H1 (cell line): Measurements from ENCODE around the gene TBC1D22A. TPM values are rescaled to one million over a fixed set of nuclear protein-coding genes. Genes with fewer than 3 reads are reported as not detected.

ENCODE experiments used
- CTCF ChIA-PET: fragments of 300-600 bp; sonication (Branson Sonifier 250); formaldehyde crosslinking; loops from one replicate; lab custom pipeline; 2021; ENCODE audit not compliant: partially characterized antibody; lab: Charles Lee
- POLR2A ChIA-PET: fragments of 300-600 bp; sonication (Branson Sonifier 250); formaldehyde crosslinking; loops from one replicate; lab custom pipeline; 2021; ENCODE audit warnings: inconsistent platforms; ENCODE audit not compliant: partially characterized antibody; lab: Charles Lee
- DNase-seq, 2 experiments: peaks; one replicate each; pipeline versions ENCODE4 v3.0.0 to v3.0.0-alpha.2; 2010 to 2022; ENCODE audit warnings: low spot score in 2 of 2, low read depth in 1 of 2, mixed read lengths in 1 of 2
- FAIRE-seq: peaks from 2 replicates; lab custom pipeline; 2011; peaks lifted over from hg19 to GRCh38; lab: Jason Lieb, UNC
- H2AFZ ChIP-seq: 2 replicates; pipeline ENCODE4 v1.8.1; 2012; ENCODE audit warnings: low read length, inconsistent platforms
- H2AK5ac ChIP-seq: 2 replicates; pipeline ENCODE4 v1.6.1; 2013; ENCODE audit warnings: low read depth, low read length
- H2BK120ac ChIP-seq: replicated peaks from 2 replicates; pipeline ENCODE3; 2013; ENCODE audit warnings: low read depth, low read length, inconsistent platforms
- H2BK12ac ChIP-seq: 2 replicates; pipeline ENCODE4 v1.6.1; 2013; ENCODE audit warnings: low read depth, low read length
- H2BK15ac ChIP-seq: 2 replicates; pipeline ENCODE4 v1.6.1; 2013; ENCODE audit warnings: low read length
- H2BK20ac ChIP-seq: 2 replicates; pipeline ENCODE4 v1.6.1; 2013; ENCODE audit warnings: low read length
- H2BK5ac ChIP-seq: 2 replicates; pipeline ENCODE4 v1.6.1; 2013; ENCODE audit warnings: low read depth, low read length
- H3K14ac ChIP-seq: 2 replicates; pipeline ENCODE4 v1.6.1; 2013; ENCODE audit warnings: inconsistent platforms; ENCODE audit not compliant: insufficient read length
- H3K18ac ChIP-seq: 2 replicates; pipeline ENCODE4 v1.6.1; 2013; ENCODE audit warnings: low read length; ENCODE audit errors: extremely low read depth
- H3K23ac ChIP-seq: 2 replicates; pipeline ENCODE4 v1.6.1; 2013; ENCODE audit warnings: inconsistent platforms; ENCODE audit not compliant: insufficient read length
- H3K23me2 ChIP-seq: 2 replicates; pipeline ENCODE4 v1.6.1; 2013; ENCODE audit warnings: low read depth, low read length
- H3K27ac ChIP-seq: 2 replicates; pipeline ENCODE4 v1.6.1; 2011; ENCODE audit warnings: low read depth, low read length, inconsistent platforms
- H3K27me3 ChIP-seq, 4 experiments: replicated peaks in 1 of 4; 1 replicate in 1 of 4; 2 replicates in 3 of 4; pipeline versions ENCODE4 v1.6.1 to v1.8.1; 2011 to 2013; ENCODE audit warnings: low read length in 3 of 4, mild to moderate bottlenecking in 3 of 4, inconsistent platforms in 2 of 4, mixed read lengths in 2 of 4, moderate library complexity in 1 of 4; ENCODE audit not compliant: control insufficient read depth in 3 of 4, insufficient read depth in 3 of 4; ENCODE audit errors: extremely low read depth in 1 of 4
- H3K36me3 ChIP-seq, 4 experiments: 2 replicates each; pipeline versions ENCODE4 v1.6.1 to v1.8.1; 2011 to 2013; ENCODE audit warnings: mild to moderate bottlenecking in 4 of 4, low read length in 3 of 4, moderate library complexity in 2 of 4, control low read depth in 1 of 4, inconsistent platforms in 1 of 4; ENCODE audit not compliant: insufficient read depth in 4 of 4, control insufficient read depth in 2 of 4
- H3K4ac ChIP-seq: replicated peaks from 2 replicates; pipeline ENCODE3; 2013; ENCODE audit warnings: low read length, low read depth, mixed read lengths, inconsistent platforms; ENCODE audit not compliant: insufficient read length
- H3K4me1 ChIP-seq, 4 experiments: replicated peaks in 1 of 4; 1 replicate in 1 of 4; 2 replicates in 3 of 4; pipeline versions ENCODE4 v1.6.1 to v1.8.1; 2011 to 2013; ENCODE audit warnings: low read length in 3 of 4, inconsistent platforms in 2 of 4, mixed read lengths in 1 of 4; ENCODE audit not compliant: insufficient read depth in 4 of 4, control insufficient read depth in 3 of 4
- H3K4me2 ChIP-seq, 2 experiments: 2 replicates each; pipeline versions ENCODE4 v1.6.1 to v1.8.1; 2011 to 2013; ENCODE audit warnings: low read depth in 2 of 2, low read length in 2 of 2, control low read depth in 1 of 2, inconsistent platforms in 1 of 2, mild to moderate bottlenecking in 1 of 2; ENCODE audit not compliant: insufficient read depth in 1 of 2
- H3K4me3 ChIP-seq, 4 experiments: fragments of 200-600, 300-600 bp in 1 of 4; sonication (generic), shearing (Covaris generic), sonication (Bioruptor Twin) in 1 of 4; 2 replicates each; pipeline versions ENCODE4 v1.5.1 to v1.8.1; 2011 to 2016; ENCODE audit warnings: low read length in 4 of 4, low read depth in 3 of 4, control low read depth in 2 of 4, inconsistent platforms in 2 of 4, mild to moderate bottlenecking in 2 of 4, mixed read lengths in 1 of 4, moderate library complexity in 1 of 4; ENCODE audit not compliant: insufficient read depth in 2 of 4; ENCODE audit errors: extremely low read depth in 1 of 4
- H3K56ac ChIP-seq: replicated peaks from 2 replicates; pipeline ENCODE3; 2013; ENCODE audit warnings: low read depth, mild to moderate bottlenecking, mixed read lengths, low read length, inconsistent platforms; ENCODE audit not compliant: insufficient read length
- H3K79me1 ChIP-seq: 2 replicates; pipeline ENCODE4 v1.6.1; 2013; ENCODE audit warnings: low read depth, low read length, control low read depth
- H3K79me2 ChIP-seq, 2 experiments: 2 replicates each; pipeline versions ENCODE4 v1.6.1 to v1.8.1; 2012 to 2013; ENCODE audit warnings: low read length in 2 of 2, mild to moderate bottlenecking in 2 of 2, inconsistent platforms in 1 of 2; ENCODE audit not compliant: insufficient read depth in 2 of 2, control insufficient read depth in 1 of 2
- H3K9ac ChIP-seq, 4 experiments: replicated peaks in 1 of 4; 1 replicate in 1 of 4; 2 replicates in 3 of 4; pipeline versions ENCODE4 v1.6.1 to v1.8.1; 2011 to 2013; ENCODE audit warnings: low read depth in 3 of 4, low read length in 3 of 4, control low read depth in 2 of 4, mild to moderate bottlenecking in 2 of 4, moderate library complexity in 2 of 4, inconsistent platforms in 1 of 4; ENCODE audit errors: extremely low read depth in 1 of 4
- H3K9me3 ChIP-seq, 2 experiments: 2 replicates each; pipeline versions ENCODE4 v1.6.1 to v1.8.1; 2012 to 2013; ENCODE audit warnings: mild to moderate bottlenecking in 2 of 2, moderate library complexity in 2 of 2, control low read depth in 1 of 2, inconsistent platforms in 1 of 2, low read depth in 1 of 2, low read length in 1 of 2, mixed read lengths in 1 of 2; ENCODE audit not compliant: insufficient read depth in 2 of 2
- H4K20me1 ChIP-seq, 2 experiments: replicated peaks in 1 of 2; 2 replicates each; pipeline versions ENCODE3 to v1.8.1; 2011 to 2013; ENCODE audit warnings: inconsistent platforms in 2 of 2, low read length in 2 of 2, mild to moderate bottlenecking in 1 of 2; ENCODE audit not compliant: insufficient read depth in 2 of 2, control insufficient read depth in 1 of 2
- H4K5ac ChIP-seq: 2 replicates; pipeline ENCODE4 v1.6.1; 2013; ENCODE audit warnings: low read length, low read depth, mixed read lengths, inconsistent platforms; ENCODE audit not compliant: insufficient read length
- H4K8ac ChIP-seq: 2 replicates; pipeline ENCODE4 v1.8.0; 2013; ENCODE audit warnings: mild to moderate bottlenecking, moderate library complexity, low read length, inconsistent platforms; ENCODE audit not compliant: insufficient read depth; ENCODE audit errors: extremely low read depth
- H4K91ac ChIP-seq: replicated peaks from 2 replicates; pipeline ENCODE3; 2013; ENCODE audit warnings: low read length, mixed read lengths, inconsistent platforms; ENCODE audit not compliant: insufficient read length
- EZH2 ChIP-seq: fragments of 200-600 bp; sonication (generic); IDR thresholded peaks from 2 replicates; pipeline ENCODE4 v1.7.1; 2012; ENCODE audit warnings: low read depth, mild to moderate bottlenecking, moderate library complexity, low read length, inconsistent platforms; ENCODE audit not compliant: severe bottlenecking
- FOSL1 ChIP-seq: IDR thresholded peaks from 2 replicates; pipeline ENCODE4 v1.6.1; 2011; ENCODE audit warnings: mild to moderate bottlenecking, low read depth, low read length, moderate library complexity; ENCODE audit not compliant: insufficient read depth
- GTF2F1 ChIP-seq: IDR thresholded peaks from 2 replicates; pipeline ENCODE4 v1.6.1; 2012; ENCODE audit warnings: low read depth, low read length, improper control_type of control experiment, borderline replicate concordance
- HDAC2 ChIP-seq, 2 experiments: fragments of 300-600 bp in 1 of 2; sonication (generic) in 1 of 2; IDR thresholded peaks; 2 replicates each; pipeline ENCODE4 v1.6.1; 2011 to 2012; ENCODE audit warnings: low read depth in 2 of 2, low read length in 2 of 2, mild to moderate bottlenecking in 2 of 2, moderate library complexity in 2 of 2, borderline replicate concordance in 1 of 2, inconsistent platforms in 1 of 2
- NRF1 ChIP-seq: IDR thresholded peaks from 2 replicates; pipeline ENCODE4 v1.6.1; 2011; ENCODE audit warnings: mild to moderate bottlenecking, low read depth, low read length, improper control_type of control experiment
- RBBP5 ChIP-seq: IDR thresholded peaks from 2 replicates; pipeline ENCODE4 v1.7.1; 2012; ENCODE audit warnings: low read depth, mild to moderate bottlenecking, inconsistent platforms, low read length, moderate library complexity, borderline replicate concordance
- RNF2 ChIP-seq: fragments of 200-900, 300-1000 bp; sonication (generic); IDR thresholded peaks from 2 replicates; pipeline ENCODE4 v1.7.1; 2016; ENCODE audit warnings: borderline replicate concordance, low read depth, mild to moderate bottlenecking, antibody characterized with exemption, low read length; ENCODE audit not compliant: poor library complexity, severe bottlenecking; ENCODE audit errors: missing control alignments
- SAP30 ChIP-seq: fragments of 300-600 bp; sonication (generic); IDR thresholded peaks from 2 replicates; pipeline ENCODE4 v1.7.1; 2012; ENCODE audit warnings: low read length, moderate library complexity, mild to moderate bottlenecking, inconsistent platforms; ENCODE audit not compliant: insufficient read depth, insufficient replicate concordance
- SP2 ChIP-seq: IDR thresholded peaks from 2 replicates; pipeline ENCODE4 v1.6.1; 2012; ENCODE audit warnings: mild to moderate bottlenecking, low read length, inconsistent platforms
- YY1 ChIP-seq: IDR thresholded peaks from 2 replicates; pipeline ENCODE4 v1.6.1; 2011; ENCODE audit warnings: low read depth, mild to moderate bottlenecking, low read length
- WGBS, 2 experiments: shearing (Covaris generic) in 1 of 2; methylation state at CpG; one replicate each; pipeline versions ENCODE4 v1.1.6 to v1.1.7; 2013 to 2015; ENCODE audit warnings: low lambda C conversion rate in 2 of 2, mixed read lengths in 2 of 2, inconsistent platforms in 1 of 2, low coverage in 1 of 2, missing lambda C conversion rate in 1 of 2; ENCODE audit not compliant: insufficient replicate concordance in 2 of 2, insufficient coverage in 1 of 2, insufficient read length in 1 of 2; ENCODE audit errors: extremely low coverage in 1 of 2, missing lambda C conversion rate in 1 of 2; 5-methylcytosine and 5-hydroxymethylcytosine counted together
- polyA plus RNA-seq, 7 experiments: library from polyadenylated mRNA; depleted of rRNA in 3 of 7; stranded (reverse) in 5 of 7; unstranded in 2 of 7; fragments of >200 nt in 5 of 7; fragments of 200-250 nt in 2 of 7; gene quantifications; 1 replicate in 5 of 7; 2 replicates in 1 of 7; 4 replicates in 1 of 7; pipeline versions ENCODE4 v1.2.1 to v1.2.3, GENCODE V29; 2011 to 2013; ENCODE audit warnings: missing spikeins in 2 of 7, mixed read lengths in 2 of 7
- total RNA-seq: library from RNA; stranded (reverse); fragmentation: NEBNext Ultra II Directional; extraction: Animal tissue kit (Norgen Biotek cat#: 25700); gene quantifications from 2 replicates; pipeline ENCODE4 v1.2.1, GENCODE V29; 2021
- TF ChIP-seq, protein P1 (sequence below): IDR thresholded peaks from 2 replicates; pipeline ENCODE4 v1.6.1; 2011; ENCODE audit warnings: low read length, improper control_type of control experiment

Gene TBC1D22A
- total and polyA plus RNA-seq, 2 of the 8 experiments (the other 6 are each of a cell fraction or from before 2014, with no cell fraction given) = 11.9 to 18.4 TPM

DNA sequence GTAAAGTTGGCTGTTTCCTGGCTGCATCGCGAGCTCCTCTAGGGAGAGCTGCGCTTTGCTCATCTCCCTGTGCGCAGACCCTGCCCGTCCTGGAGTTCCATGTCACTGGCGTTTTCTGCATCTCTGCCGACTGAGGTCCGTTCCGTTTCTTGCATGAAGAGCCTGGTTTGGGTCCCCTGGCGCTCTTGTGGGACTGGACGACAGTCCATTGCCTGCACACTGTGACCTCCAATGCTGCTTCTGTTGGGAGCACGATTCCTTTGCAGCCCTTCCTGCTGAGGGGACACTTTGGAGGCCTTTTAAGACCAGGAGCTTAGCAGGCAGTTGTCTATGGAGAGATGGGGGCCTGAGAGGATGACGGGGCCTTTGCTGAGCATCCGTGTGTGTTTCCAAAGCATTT lies 90.3 kb downstream of the TBC1D22A start:
- H4K5ac ChIP-seq = no peak overlapping the region
- H3K9me3 ChIP-seq = no peaks in the 10 kb centered on the region
- H3K56ac ChIP-seq = no peak overlapping the region
- H4K20me1 ChIP-seq = peaks cover 0 to 3% of the 10 kb centered on the region in 2 experiments
- H3K36me3 ChIP-seq = no peaks in the 10 kb centered on the region; a peak in 1 of 8 replicates
- no peak overlapping the region for H3K4ac ChIP-seq
- no peak overlapping the region for H2BK12ac ChIP-seq
- TF ChIP-seq EZH2 (no peak), RBBP5 (no peak), SP2 (no peak), SAP30 (no peak), GTF2F1 (no peak), FOSL1 (no peak), RNF2 (no peak), YY1 (no peak), HDAC2 (IDR thresholded peaks at IDR 0.05; ENCODE audit: borderline replicate concordance in 1 of 2, low read depth in 2 of 2, low read length in 2 of 2) (no peak), NRF1 (no peak)
- TF ChIP-seq, protein P1, sequence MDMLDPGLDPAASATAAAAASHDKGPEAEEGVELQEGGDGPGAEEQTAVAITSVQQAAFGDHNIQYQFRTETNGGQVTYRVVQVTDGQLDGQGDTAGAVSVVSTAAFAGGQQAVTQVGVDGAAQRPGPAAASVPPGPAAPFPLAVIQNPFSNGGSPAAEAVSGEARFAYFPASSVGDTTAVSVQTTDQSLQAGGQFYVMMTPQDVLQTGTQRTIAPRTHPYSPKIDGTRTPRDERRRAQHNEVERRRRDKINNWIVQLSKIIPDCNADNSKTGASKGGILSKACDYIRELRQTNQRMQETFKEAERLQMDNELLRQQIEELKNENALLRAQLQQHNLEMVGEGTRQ = no peak
- 92% methylated on average over 14 of the region's 14 CpGs; no CpG with 5 or more reads in 1 of the 2 experiments for WGBS, 2 experiments
- DNase-seq (no peak), FAIRE-seq (no peak)
- no peak overlapping the region; the same call in 1 of the 2 replicates for H2BK5ac ChIP-seq
- H2AFZ ChIP-seq = no peak overlapping the region
- H2BK15ac ChIP-seq = no peak overlapping the region
- H3K27me3 ChIP-seq = no peaks in the 10 kb centered on the region
- no peak overlapping the region for H3K18ac ChIP-seq
- peaks cover 0 to 4% (median 3%) of the 10 kb centered on the region in 4 experiments; a peak in 3 of 7 replicates for H3K4me1 ChIP-seq
- no peaks in the 10 kb centered on the region for H3K23me2 ChIP-seq
- H2BK120ac ChIP-seq = no peak overlapping the region
- H2BK20ac ChIP-seq = no peak overlapping the region
- no peak overlapping the region for H3K27ac ChIP-seq
- H3K4me2 ChIP-seq = no peak overlapping the region
- H4K91ac ChIP-seq = no peak overlapping the region
- peaks cover 6% of the 10 kb centered on the region for H3K79me1 ChIP-seq
- no peak overlapping the region for H2AK5ac ChIP-seq
- no peak overlapping the region; a peak in 1 of 7 replicates for H3K9ac ChIP-seq
- POLR2A ChIA-PET = no interaction called here
- no peak overlapping the region for H3K4me3 ChIP-seq
- H3K79me2 ChIP-seq = no peaks in the 10 kb centered on the region
- peak overlapping the region; percentile 66 for H4K8ac ChIP-seq
- no peak overlapping the region for H3K23ac ChIP-seq
- H3K14ac ChIP-seq = no peak overlapping the region
- CTCF ChIA-PET = interaction anchor here (1.1 to 2.3 kb wide), 4 partner anchors 10 to 49 kb away, joined by 4 to 7 read pairs (median 6); no protein-coding TSS in a partner anchor
